Fibroblast of lung (primary cell): ENCODE measurements around the gene PNPO. TPM values are rescaled to one million over a fixed set of nuclear protein-coding genes. Genes with fewer than 3 reads are reported as not detected.

Experiments used
- DNase-seq, 2 donors: peaks; one replicate each; pipeline versions ENCODE4 v3.0.0 to v3.0.0-alpha.2; 2010; ENCODE audit warnings: low read depth in 2 of 2
- H2AFZ ChIP-seq: 2 replicates; pipeline ENCODE4 v1.5.1; 2012; ENCODE audit warnings: low read length, control low read depth, inconsistent platforms
- H3K27ac ChIP-seq: 2 replicates; pipeline ENCODE4 v1.5.1; 2011; ENCODE audit warnings: low read length, control low read depth; ENCODE audit not compliant: insufficient read depth
- H3K27me3 ChIP-seq: 2 replicates; pipeline ENCODE4 v1.5.1; 2011; ENCODE audit warnings: mild to moderate bottlenecking, low read length; ENCODE audit not compliant: control insufficient read depth, insufficient read depth
- H3K36me3 ChIP-seq: 2 replicates; pipeline ENCODE4 v1.5.1; 2011; ENCODE audit warnings: low read length; ENCODE audit not compliant: control insufficient read depth, insufficient read depth
- H3K4me1 ChIP-seq: 2 replicates; pipeline ENCODE4 v1.5.1; 2011; ENCODE audit warnings: low read length; ENCODE audit not compliant: control insufficient read depth, insufficient read depth; ENCODE audit errors: extremely low read depth
- H3K4me2 ChIP-seq: 2 replicates; pipeline ENCODE4 v1.5.1; 2011; ENCODE audit warnings: low read length, control low read depth; ENCODE audit not compliant: insufficient read depth; ENCODE audit errors: extremely low read depth
- H3K4me3 ChIP-seq, 4 experiments: fragments of 200-600 bp in 1 of 4; sonication (generic) in 1 of 4; replicated peaks in 1 of 4; 2 replicates each; pipeline ENCODE4 v1.5.1; 2011 to 2016; ENCODE audit warnings: low read length in 4 of 4, low read depth in 3 of 4, mild to moderate bottlenecking in 3 of 4, control low read depth in 2 of 4, inconsistent platforms in 1 of 4, mixed read lengths in 1 of 4; ENCODE audit not compliant: insufficient read depth in 1 of 4; ENCODE audit errors: control extremely low read depth in 1 of 4
- H3K79me2 ChIP-seq: 2 replicates; pipeline ENCODE4 v1.5.1; 2012; ENCODE audit warnings: mild to moderate bottlenecking, low read length, inconsistent platforms; ENCODE audit not compliant: control insufficient read depth, insufficient read depth
- H3K9ac ChIP-seq: 2 replicates; pipeline ENCODE4 v1.5.1; 2011; ENCODE audit warnings: mild to moderate bottlenecking, low read length, control low read depth; ENCODE audit not compliant: insufficient read depth
- H3K9me3 ChIP-seq: 2 replicates; pipeline ENCODE4 v1.5.1; 2012; ENCODE audit warnings: low read depth, low read length; ENCODE audit not compliant: control insufficient read depth, insufficient read depth
- H4K20me1 ChIP-seq: 2 replicates; pipeline ENCODE4 v1.5.1; 2011; ENCODE audit warnings: low read length; ENCODE audit not compliant: control insufficient read depth, insufficient read depth; ENCODE audit errors: extremely low read depth
- CTCF ChIP-seq, 2 donors: IDR thresholded peaks in 1 of 2; conservative IDR thresholded peaks in 1 of 2; 1 replicate in 1 of 2; 2 replicates in 1 of 2; pipeline ENCODE4 v1.5.1; 2011 to 2012; ENCODE audit warnings: low read length in 2 of 2, control low read depth in 1 of 2, inconsistent platforms in 1 of 2, low read depth in 1 of 2, mild to moderate bottlenecking in 1 of 2
- EZH2 ChIP-seq: IDR thresholded peaks from 2 replicates; pipeline ENCODE4 v1.5.1; 2012; ENCODE audit warnings: low read length, control low read depth, mild to moderate bottlenecking; ENCODE audit errors: missing control alignments
- polyA plus RNA-seq, 2 donors: library from polyadenylated mRNA; depleted of rRNA in 1 of 2; stranded (reverse) in 1 of 2; unstranded in 1 of 2; fragments of >200 nt; gene quantifications; 2 replicates each; pipeline ENCODE4 v1.2.1, GENCODE V29; 2011 to 2012; ENCODE audit warnings: missing spikeins in 1 of 2
- total RNA-seq: library from RNA; depleted of rRNA; stranded (reverse); fragments of >200 nt; gene quantifications from 2 replicates; pipeline ENCODE4 v1.2.1, GENCODE V29; 2014

Gene PNPO
- total and polyA plus RNA-seq, 2 donors (not counting 1 experiment from before 2014, with no cell fraction given) = 25.7 to 26.6 TPM

GRCh38 chr17:47907932-47908562 is 33.3 kb upstream of the PNPO start:
- Histone ChIP-seq H3K27me3 (no peaks in the 10 kb centered on the region), H3K9ac (no peak overlapping the region), H3K4me3 (no peak overlapping the region), H2AFZ (no peak overlapping the region), H3K79me2 (peaks cover 2% of the 10 kb centered on the region), H3K9me3 (no peaks in the 10 kb centered on the region), H3K4me1 (peaks cover 6% of the 10 kb centered on the region), H3K27ac (no peak overlapping the region), H4K20me1 (no peaks in the 10 kb centered on the region), H3K4me2 (peak overlapping the region; percentile 71), H3K36me3 (no peaks in the 10 kb centered on the region)
- TF ChIP-seq EZH2 (no peak), CTCF (conservative IDR thresholded peaks at IDR 0.05 in 1 of 2, IDR thresholded peaks at IDR 0.05 in 1 of 2; ENCODE audit: low read depth in 1 of 2, low read length in 2 of 2) (no peak)
- DNase-seq = no peak

- Histone ChIP-seq H2AFZ (no peak overlapping the region), H3K79me2 (no peaks in the 10 kb centered on the region), H3K36me3 (peaks cover 3% of the 10 kb centered on the region), H3K4me2 (no peak overlapping the region), H3K4me3 (no peak overlapping the region), H3K9me3 (no peaks in the 10 kb centered on the region), H3K27me3 (no peaks in the 10 kb centered on the region), H3K27ac (no peak overlapping the region), H4K20me1 (no peaks in the 10 kb centered on the region), H3K4me1 (no peaks in the 10 kb centered on the region), H3K9ac (no peak overlapping the region)
- DNase-seq = no peak
- no peak for TF ChIP-seq CTCF (conservative IDR thresholded peaks at IDR 0.05 in 1 of 2, IDR thresholded peaks at IDR 0.05 in 1 of 2; ENCODE audit: low read depth in 1 of 2, low read length in 2 of 2)
- TF ChIP-seq EZH2 = no peak
These were observed 28.3 kb upstream of the PNPO start for GRCh38 chr17:47913050-47913449.

GRCh38 chr17:47914306-47914948 is 26.9 kb upstream of the PNPO start:
- Histone ChIP-seq H3K36me3 (peaks cover 3% of the 10 kb centered on the region), H4K20me1 (no peaks in the 10 kb centered on the region), H3K9me3 (no peaks in the 10 kb centered on the region), H3K9ac (no peak overlapping the region), H3K4me1 (no peaks in the 10 kb centered on the region), H2AFZ (no peak overlapping the region), H3K79me2 (no peaks in the 10 kb centered on the region), H3K27me3 (no peaks in the 10 kb centered on the region), H3K4me2 (no peak overlapping the region), H3K4me3 (no peak overlapping the region), H3K27ac (no peak overlapping the region)
- no peak for DNase-seq
- TF ChIP-seq CTCF (conservative IDR thresholded peaks at IDR 0.05 in 1 of 2, IDR thresholded peaks at IDR 0.05 in 1 of 2; ENCODE audit: low read depth in 1 of 2, low read length in 2 of 2) (no peak), EZH2 (no peak)
